Measurements from ENCODE around the gene HOXA13.

Gene HOXA13

GRCh38 chr7:27243340-27244163 is 43.7 kb upstream of the HOXA13 start:
- Histone ChIP-seq H3K27me3 (ENCODE audit: control insufficient read depth in 5 of 5, insufficient read depth in 4 of 5, low read length in 5 of 5) (peaks cover 91 to 98% (median 92%) of the 10 kb centered on the region in 5 donors), H3K9me3 (ENCODE audit: control insufficient read depth in 5 of 5, low read length in 5 of 5) (peaks cover 0 to 2% (median 0%) of the 10 kb centered on the region in 5 donors), H3K4me1 (ENCODE audit: control insufficient read depth in 5 of 5, insufficient read depth in 5 of 5, low read length in 5 of 5) (peaks cover 0 to 46% (median 36%) of the 10 kb centered on the region in 5 donors), H3K27ac (ENCODE audit: low read depth, low read length) (no peak overlapping the region), H3K9ac (ENCODE audit: low read length in 5 of 5) (no peak overlapping the region), H3K4me3 (ENCODE audit: low read depth in 1 of 5, low read length in 5 of 5) (peak overlapping the region in 3 of 5 donors; percentile 8 to 47 (median 37)), H3K36me3 (ENCODE audit: control insufficient read depth in 5 of 5, insufficient read depth in 5 of 5, low read length in 5 of 5) (no peaks in the 10 kb centered on the region)

DNA sequence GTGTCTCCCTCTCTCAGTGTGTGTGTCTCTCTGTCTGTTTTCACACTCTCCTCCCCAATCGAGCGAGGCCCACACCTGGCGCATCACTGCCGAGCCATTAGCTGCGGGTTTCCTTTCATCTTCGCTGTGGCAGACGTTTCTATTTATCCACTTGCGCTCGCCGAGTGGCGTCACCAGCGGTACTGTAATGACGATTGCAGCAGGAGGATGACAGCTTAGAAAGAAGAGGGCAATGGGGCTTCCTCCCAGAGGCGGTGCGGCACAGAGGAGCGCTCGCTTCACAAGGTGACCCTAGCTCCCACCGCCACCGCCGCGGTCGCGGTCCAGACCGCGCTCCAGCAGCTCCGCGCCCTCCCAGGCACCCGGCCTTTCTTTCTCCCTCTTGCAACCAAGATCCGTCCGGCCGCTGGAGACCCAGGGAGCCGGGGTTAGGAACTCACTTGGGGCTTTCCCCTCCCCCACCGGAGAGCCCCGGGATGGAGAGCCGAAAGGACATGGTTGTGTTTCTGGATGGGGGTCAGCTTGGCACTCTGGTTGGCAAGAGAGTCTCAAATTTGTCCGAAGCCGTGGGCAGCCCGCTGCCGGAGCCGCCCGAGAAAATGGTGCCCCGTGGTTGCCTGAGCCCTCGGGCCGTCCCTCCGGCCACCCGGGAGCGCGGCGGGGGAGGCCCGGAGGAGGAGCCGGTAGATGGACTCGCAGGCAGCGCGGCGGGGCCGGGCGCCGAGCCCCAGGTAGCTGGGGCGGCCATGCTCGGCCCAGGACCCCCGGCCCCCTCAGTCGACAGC is 42.9 kb upstream of the HOXA13 start, which contains the start of gene EVX1:
EVX1 (plus strand) TSS at position 248 of the 785 bp plus-strand sequence; CDS start at position 477, 229 bp downstream.
- Histone ChIP-seq H3K4me1 (ENCODE audit: control insufficient read depth in 5 of 5, insufficient read depth in 5 of 5, low read length in 5 of 5) (peaks cover 0 to 46% (median 36%) of the 10 kb centered on the region in 5 donors), H3K27ac (ENCODE audit: low read depth, low read length) (no peak within 1 kb of the TSS), H3K4me3 (ENCODE audit: low read depth in 1 of 5, low read length in 5 of 5) (peak within 1 kb of the TSS; percentile 8 to 59 (median 37)), H3K36me3 (ENCODE audit: control insufficient read depth in 5 of 5, insufficient read depth in 5 of 5, low read length in 5 of 5) (no peaks in the 10 kb centered on the region), H3K27me3 (ENCODE audit: control insufficient read depth in 5 of 5, insufficient read depth in 4 of 5, low read length in 5 of 5) (peaks cover 84 to 97% (median 89%) of the 10 kb centered on the region in 5 donors), H3K9ac (ENCODE audit: low read length in 5 of 5) (no peak within 1 kb of the TSS), H3K9me3 (ENCODE audit: control insufficient read depth in 5 of 5, low read length in 5 of 5) (peaks cover 0 to 2% (median 0%) of the 10 kb centered on the region in 5 donors)

- peak overlapping the region; percentile 8 to 59 (median 37) for H3K4me3 ChIP-seq (ENCODE audit: low read depth in 1 of 5, low read length in 5 of 5)
- H3K27ac ChIP-seq (ENCODE audit: low read depth, low read length): no peak overlapping the region
- no peaks in the 10 kb centered on the region for H3K36me3 ChIP-seq (ENCODE audit: control insufficient read depth in 5 of 5, insufficient read depth in 5 of 5, low read length in 5 of 5)
- peaks cover 0 to 46% (median 36%) of the 10 kb centered on the region in 5 donors for H3K4me1 ChIP-seq (ENCODE audit: control insufficient read depth in 5 of 5, insufficient read depth in 5 of 5, low read length in 5 of 5)
- peaks cover 78 to 95% (median 83%) of the 10 kb centered on the region in 5 donors for H3K27me3 ChIP-seq (ENCODE audit: control insufficient read depth in 5 of 5, insufficient read depth in 4 of 5, low read length in 5 of 5)
- peaks cover 0 to 2% (median 0%) of the 10 kb centered on the region in 5 donors for H3K9me3 ChIP-seq (ENCODE audit: control insufficient read depth in 5 of 5, low read length in 5 of 5)
- no peak overlapping the region for H3K9ac ChIP-seq (ENCODE audit: low read length in 5 of 5)
Measured at GRCh38 chr7:27242154-27242553, 42.3 kb upstream of the HOXA13 start.

- Histone ChIP-seq H3K9me3 (ENCODE audit: control insufficient read depth in 5 of 5, low read length in 5 of 5) (no peaks in the 10 kb centered on the region), H3K4me3 (ENCODE audit: low read depth in 1 of 5, low read length in 5 of 5) (no peak overlapping the region), H3K27me3 (ENCODE audit: control insufficient read depth in 5 of 5, insufficient read depth in 4 of 5, low read length in 5 of 5) (peaks cover 73 to 94% (median 80%) of the 10 kb centered on the region in 5 donors), H3K27ac (ENCODE audit: low read depth, low read length) (no peak overlapping the region), H3K9ac (ENCODE audit: low read length in 5 of 5) (no peak overlapping the region), H3K36me3 (ENCODE audit: control insufficient read depth in 5 of 5, insufficient read depth in 5 of 5, low read length in 5 of 5) (no peaks in the 10 kb centered on the region), H3K4me1 (ENCODE audit: control insufficient read depth in 5 of 5, insufficient read depth in 5 of 5, low read length in 5 of 5) (peaks cover 0 to 45% (median 36%) of the 10 kb centered on the region in 5 donors)
Measured at GRCh38 chr7:27241189-27242056, 41.5 kb upstream of the HOXA13 start.

DNA sequence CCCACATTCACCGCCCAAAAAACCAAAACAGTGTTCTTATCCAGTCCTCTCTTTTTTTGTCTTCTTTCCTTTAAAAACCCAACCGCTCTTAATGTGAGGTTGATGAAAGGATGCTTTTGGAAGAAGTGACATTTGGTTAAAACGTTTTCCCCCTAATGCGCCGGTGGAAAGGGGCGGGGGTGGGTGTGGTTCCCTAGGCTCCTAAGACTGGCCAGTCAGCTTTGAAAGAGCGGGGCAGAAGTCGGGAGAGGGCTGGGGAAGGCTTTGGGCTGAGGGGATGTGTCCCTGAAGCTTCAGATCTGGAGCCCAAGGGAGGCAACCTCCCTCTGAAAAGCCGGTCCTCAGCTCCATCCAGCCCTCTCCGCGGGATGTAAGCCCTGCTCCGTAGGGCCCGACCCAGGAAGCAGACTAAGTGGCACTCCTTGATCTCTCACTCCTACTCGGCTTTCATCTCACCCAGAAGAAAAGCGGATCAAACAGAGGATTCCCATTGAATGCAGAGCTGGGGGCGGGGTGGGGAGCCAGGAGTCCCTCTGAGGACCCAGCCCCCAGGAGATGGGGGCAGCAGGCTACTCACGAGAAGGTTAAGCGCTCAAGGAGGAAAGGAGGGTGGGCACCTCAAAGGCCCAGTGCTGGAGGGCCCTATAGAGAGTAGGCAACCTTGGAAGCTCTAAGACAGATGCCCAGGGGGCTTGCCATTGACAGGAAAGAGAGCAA is 40.3 kb upstream of the HOXA13 start:
- Histone ChIP-seq H3K27ac (ENCODE audit: low read depth, low read length) (no peak overlapping the region), H3K4me3 (ENCODE audit: low read depth in 1 of 5, low read length in 5 of 5) (peak overlapping the region in 1 of 5 donors; percentile 26), H3K36me3 (ENCODE audit: control insufficient read depth in 5 of 5, insufficient read depth in 5 of 5, low read length in 5 of 5) (no peaks in the 10 kb centered on the region), H3K4me1 (ENCODE audit: control insufficient read depth in 5 of 5, insufficient read depth in 5 of 5, low read length in 5 of 5) (peaks cover 0 to 42% (median 34%) of the 10 kb centered on the region in 5 donors), H3K9me3 (ENCODE audit: control insufficient read depth in 5 of 5, low read length in 5 of 5) (no peaks in the 10 kb centered on the region), H3K9ac (ENCODE audit: low read length in 5 of 5) (no peak overlapping the region), H3K27me3 (ENCODE audit: control insufficient read depth in 5 of 5, insufficient read depth in 4 of 5, low read length in 5 of 5) (peaks cover 60 to 94% (median 72%) of the 10 kb centered on the region in 5 donors)

GRCh38 chr7:27239387-27240014 is 39.6 kb upstream of the HOXA13 start:
- Histone ChIP-seq H3K4me1 (ENCODE audit: control insufficient read depth in 5 of 5, insufficient read depth in 5 of 5, low read length in 5 of 5) (peaks cover 0 to 39% (median 31%) of the 10 kb centered on the region in 5 donors), H3K9ac (ENCODE audit: low read length in 5 of 5) (no peak overlapping the region), H3K27ac (ENCODE audit: low read depth, low read length) (no peak overlapping the region), H3K27me3 (ENCODE audit: control insufficient read depth in 5 of 5, insufficient read depth in 4 of 5, low read length in 5 of 5) (peaks cover 56 to 91% (median 66%) of the 10 kb centered on the region in 5 donors), H3K9me3 (ENCODE audit: control insufficient read depth in 5 of 5, low read length in 5 of 5) (no peaks in the 10 kb centered on the region), H3K36me3 (ENCODE audit: control insufficient read depth in 5 of 5, insufficient read depth in 5 of 5, low read length in 5 of 5) (no peaks in the 10 kb centered on the region), H3K4me3 (ENCODE audit: low read depth in 1 of 5, low read length in 5 of 5) (peak overlapping the region in 1 of 5 donors; percentile 30)

DNA sequence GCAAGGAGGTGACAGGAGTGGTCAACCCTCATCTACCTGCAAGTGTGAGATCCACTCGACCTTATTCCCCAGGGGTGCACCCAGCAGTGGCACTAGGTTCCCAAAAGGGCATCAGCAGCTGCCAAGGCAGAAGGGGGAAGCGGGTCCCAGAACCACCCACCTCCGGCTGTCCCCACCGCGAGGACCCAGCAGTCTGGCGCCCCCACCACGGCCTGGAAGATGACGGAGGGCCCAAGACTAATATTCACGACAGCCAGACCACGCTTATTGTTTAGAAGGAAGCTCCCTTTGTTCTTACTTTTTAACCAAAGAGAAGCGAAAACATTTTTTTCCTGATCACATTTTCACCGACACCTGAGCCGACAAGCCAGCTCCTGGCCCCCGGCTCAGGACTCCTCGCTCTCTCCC is 39.1 kb upstream of the HOXA13 start:
- no peaks in the 10 kb centered on the region for H3K36me3 ChIP-seq (ENCODE audit: control insufficient read depth in 5 of 5, insufficient read depth in 5 of 5, low read length in 5 of 5)
- no peak overlapping the region for H3K27ac ChIP-seq (ENCODE audit: low read depth, low read length)
- peak overlapping the region in 1 of 5 donors; percentile 30 for H3K4me3 ChIP-seq (ENCODE audit: low read depth in 1 of 5, low read length in 5 of 5)
- peaks cover 52 to 86% (median 63%) of the 10 kb centered on the region in 5 donors for H3K27me3 ChIP-seq (ENCODE audit: control insufficient read depth in 5 of 5, insufficient read depth in 4 of 5, low read length in 5 of 5)
- H3K9ac ChIP-seq (ENCODE audit: low read length in 5 of 5): no peak overlapping the region
- peaks cover 0 to 38% (median 31%) of the 10 kb centered on the region in 5 donors for H3K4me1 ChIP-seq (ENCODE audit: control insufficient read depth in 5 of 5, insufficient read depth in 5 of 5, low read length in 5 of 5)
- H3K9me3 ChIP-seq (ENCODE audit: control insufficient read depth in 5 of 5, low read length in 5 of 5): no peaks in the 10 kb centered on the region

GRCh38 chr7:27237735-27238334 is 37.9 kb upstream of the HOXA13 start:
- no peak overlapping the region for H3K27ac ChIP-seq (ENCODE audit: low read depth, low read length)
- no peaks in the 10 kb centered on the region for H3K36me3 ChIP-seq (ENCODE audit: control insufficient read depth in 5 of 5, insufficient read depth in 5 of 5, low read length in 5 of 5)
- H3K9ac ChIP-seq (ENCODE audit: low read length in 5 of 5): no peak overlapping the region
- no peak overlapping the region for H3K4me3 ChIP-seq (ENCODE audit: low read depth in 1 of 5, low read length in 5 of 5)
- no peaks in the 10 kb centered on the region for H3K9me3 ChIP-seq (ENCODE audit: control insufficient read depth in 5 of 5, low read length in 5 of 5)
- H3K4me1 ChIP-seq (ENCODE audit: control insufficient read depth in 5 of 5, insufficient read depth in 5 of 5, low read length in 5 of 5): peaks cover 0 to 26% (median 20%) of the 10 kb centered on the region in 5 donors
- peaks cover 41 to 77% (median 51%) of the 10 kb centered on the region in 5 donors for H3K27me3 ChIP-seq (ENCODE audit: control insufficient read depth in 5 of 5, insufficient read depth in 4 of 5, low read length in 5 of 5)

All from subcutaneous abdominal adipose tissue (tissue), 5 donors.